Germinal center (tissue), 1 donor: ENCODE data around the gene PDIA2.
A peak's percentile ranks its signal among the peaks of the same experiment; 100 is the strongest.
"Not testable (repeated sequence)": the region's sequence is repeated elsewhere in the genome, so short reads cannot be mapped to it uniquely, and the experiment has no call there.

Experiments
- DNase-seq: peaks from one replicate; pipeline ENCODE4 v3.0.0; 2012; ENCODE audit warnings: mixed read lengths, low spot score

Gene PDIA2

DNA sequence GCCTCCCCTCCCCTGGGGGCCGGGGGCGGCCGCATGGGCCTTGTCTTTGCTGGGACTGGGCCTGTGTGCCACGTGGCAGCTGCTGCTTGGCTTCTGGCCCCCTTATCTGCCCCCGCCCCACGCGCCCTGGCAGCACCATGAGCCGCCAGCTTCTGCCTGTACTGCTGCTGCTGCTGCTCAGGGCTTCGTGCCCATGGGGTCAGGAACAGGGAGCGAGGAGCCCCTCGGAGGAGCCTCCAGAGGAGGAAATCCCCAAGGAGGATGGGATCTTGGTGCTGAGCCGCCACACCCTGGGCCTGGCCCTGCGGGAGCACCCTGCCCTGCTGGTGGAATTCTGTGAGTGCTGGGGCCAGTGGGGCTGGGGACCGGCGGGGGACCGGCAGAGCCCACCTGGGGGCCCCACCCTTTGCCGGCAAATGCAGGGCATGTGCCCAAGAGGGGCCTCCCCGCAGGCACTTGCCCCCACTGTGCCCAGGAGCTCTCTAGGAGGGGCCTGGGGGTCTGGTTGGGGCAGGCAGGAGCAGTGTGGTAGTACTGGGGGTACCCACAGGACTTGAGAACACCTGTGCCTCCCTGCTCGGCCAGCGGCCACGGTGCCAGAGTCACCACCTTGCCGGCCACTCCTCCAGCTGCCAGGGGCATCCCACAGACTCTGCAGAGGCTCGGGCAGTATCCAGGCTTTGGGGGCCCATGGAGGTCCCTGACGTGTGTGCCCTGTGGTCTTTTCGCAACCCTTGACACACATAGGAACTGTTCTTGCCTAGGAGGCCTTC is at the start of gene PDIA2:
PDIA2 (plus strand) TSS at position 132 of the 773 bp plus-strand sequence; CDS start at position 138, 6 bp downstream.
- no peak for DNase-seq

DNA sequence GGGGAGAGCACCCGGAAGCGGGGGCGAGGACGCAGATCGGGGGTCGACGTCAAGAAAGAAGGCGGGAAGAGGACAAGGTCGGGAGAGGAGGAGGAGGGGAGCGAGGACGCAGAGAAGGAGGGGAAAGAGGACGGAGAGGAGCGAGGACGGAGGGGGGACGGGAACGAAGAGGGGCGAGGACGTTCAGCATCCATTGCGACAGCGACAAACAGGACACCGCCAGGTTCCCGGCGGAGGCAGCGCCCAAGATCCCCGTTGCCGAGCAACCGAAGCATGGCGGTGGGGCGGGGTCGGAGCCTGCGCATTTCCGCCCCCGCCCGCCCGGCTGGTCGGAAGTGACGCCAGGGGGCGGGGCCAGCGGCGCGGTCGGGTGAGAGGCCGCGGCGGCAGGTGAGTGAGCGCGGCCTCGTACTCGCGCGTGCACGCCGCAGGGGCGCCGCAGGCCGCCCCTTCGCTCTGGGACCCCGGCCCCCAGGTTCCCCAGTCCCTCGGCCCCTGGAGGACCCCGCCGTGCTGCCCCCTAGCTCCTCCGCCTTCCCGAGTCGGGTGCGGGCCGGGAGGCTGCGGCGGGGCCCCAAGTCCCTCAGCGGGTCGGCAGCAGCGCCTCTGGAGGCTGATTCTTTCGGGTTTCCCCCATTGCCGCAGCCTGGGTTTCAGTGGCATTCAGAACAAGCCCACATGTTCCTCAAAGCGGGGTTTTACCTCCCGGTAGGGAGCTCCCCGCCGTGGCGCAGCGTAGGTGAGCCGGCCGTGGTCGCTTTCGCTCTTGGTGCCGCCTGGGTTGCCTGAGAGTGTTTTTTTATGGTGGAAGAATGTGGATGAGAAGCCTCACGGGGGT is 48.3 kb upstream of the PDIA2 start, which contains the start of gene FAM234A:
FAM234A (plus strand) TSS at position 354 of the 838 bp plus-strand sequence. CDS start 19,593 bp downstream, outside the sequence.
- peak; percentile 96 for DNase-seq

GRCh38 chr16:239948-240277 is 43.1 kb upstream of the PDIA2 start:
- no peak for DNase-seq

DNA sequence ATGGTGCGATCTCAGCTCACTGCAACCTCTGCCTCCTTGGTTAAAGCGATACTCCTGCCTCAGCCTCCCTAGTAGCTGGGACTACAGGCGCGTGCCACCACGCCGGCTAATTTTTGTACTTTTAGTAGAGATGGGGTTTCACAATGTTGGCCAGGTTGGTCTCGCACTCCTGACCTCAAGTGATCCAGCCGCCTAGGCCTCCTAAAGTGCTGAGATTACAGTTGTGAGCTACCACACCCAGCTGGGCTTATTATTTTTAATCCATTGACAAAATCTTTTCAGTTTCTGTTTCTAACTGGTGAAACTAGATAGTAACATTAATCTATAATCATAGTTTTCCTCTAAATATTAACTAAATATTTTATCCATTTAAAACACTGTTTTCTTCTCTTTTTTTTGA is 42.4 kb upstream of the PDIA2 start:
- no peak for DNase-seq

- DNase-seq: no peak
These were observed 40.7 kb upstream of the PDIA2 start for GRCh38 chr16:242281-242680.

DNA sequence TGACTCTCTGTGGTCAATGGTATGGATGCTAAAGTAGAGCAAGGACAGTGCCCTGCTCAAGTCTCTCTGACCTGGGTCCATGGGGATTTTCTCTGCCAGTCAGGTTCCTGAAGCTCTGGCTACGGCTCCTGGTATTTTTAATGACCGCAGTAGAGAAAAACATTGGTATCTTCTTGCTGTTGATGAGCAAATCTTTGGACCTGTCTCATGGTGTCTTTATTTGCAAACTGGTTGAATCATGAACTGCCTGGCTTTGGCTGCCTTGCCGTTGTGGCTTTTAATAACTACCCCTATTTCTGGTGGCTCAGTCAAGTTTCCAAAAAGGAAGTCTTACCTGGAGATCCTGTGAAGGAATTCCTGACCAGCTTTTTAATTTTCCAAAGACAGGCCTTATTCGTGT is 39.6 kb upstream of the PDIA2 start:
- DNase-seq: no peak

GRCh38 chr16:245105-245504 is 37.9 kb upstream of the PDIA2 start:
- DNase-seq: no peak

DNA sequence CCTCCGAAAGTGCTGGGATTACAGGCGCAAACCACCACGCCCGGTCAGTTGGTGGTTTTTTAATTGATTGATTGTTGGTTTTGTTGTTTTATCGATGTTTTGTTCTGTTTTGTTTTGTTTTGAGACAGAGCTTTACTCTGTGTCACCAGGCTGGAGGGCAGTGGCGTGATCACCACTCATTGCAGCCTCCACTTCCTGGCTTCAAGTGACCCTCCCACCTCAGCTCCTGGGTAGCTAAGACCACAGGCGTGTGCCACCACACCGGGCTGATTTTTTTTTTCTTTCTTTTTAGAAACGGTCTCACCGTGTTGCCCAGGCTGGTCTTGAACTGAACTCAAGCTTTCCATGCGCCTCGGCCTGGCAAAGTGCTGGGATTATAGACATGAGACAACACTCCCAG is 35.9 kb upstream of the PDIA2 start:
- no peak for DNase-seq

DNA sequence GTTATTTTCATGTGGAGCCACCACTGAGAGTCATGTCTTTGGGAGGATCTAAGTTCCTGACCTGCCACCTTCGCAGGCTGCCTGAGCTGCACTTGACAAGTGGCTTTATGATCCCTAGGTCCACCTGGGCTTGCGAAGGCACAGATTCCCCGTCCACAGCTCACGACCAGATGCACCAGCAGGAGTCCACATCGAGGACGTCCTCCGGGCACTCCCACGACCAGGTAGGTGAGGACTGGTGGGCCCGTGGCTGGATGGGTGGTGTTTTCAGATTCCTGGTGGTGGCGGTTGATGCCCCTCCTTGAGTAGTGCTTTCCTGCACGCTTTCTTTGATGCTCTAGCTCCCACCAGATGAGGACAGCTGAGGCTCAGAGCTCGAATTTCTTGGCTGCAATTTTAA is 33.5 kb upstream of the PDIA2 start:
- DNase-seq: no peak

- peak; percentile 18 for DNase-seq
These were observed 30.3 kb upstream of the PDIA2 start for GRCh38 chr16:252366-253337.

- no peak for DNase-seq
These were observed 29.1 kb upstream of the PDIA2 start for GRCh38 chr16:253833-254232.

- no peak for DNase-seq
These were observed 28.5 kb upstream of the PDIA2 start for GRCh38 chr16:254461-254860.

DNA sequence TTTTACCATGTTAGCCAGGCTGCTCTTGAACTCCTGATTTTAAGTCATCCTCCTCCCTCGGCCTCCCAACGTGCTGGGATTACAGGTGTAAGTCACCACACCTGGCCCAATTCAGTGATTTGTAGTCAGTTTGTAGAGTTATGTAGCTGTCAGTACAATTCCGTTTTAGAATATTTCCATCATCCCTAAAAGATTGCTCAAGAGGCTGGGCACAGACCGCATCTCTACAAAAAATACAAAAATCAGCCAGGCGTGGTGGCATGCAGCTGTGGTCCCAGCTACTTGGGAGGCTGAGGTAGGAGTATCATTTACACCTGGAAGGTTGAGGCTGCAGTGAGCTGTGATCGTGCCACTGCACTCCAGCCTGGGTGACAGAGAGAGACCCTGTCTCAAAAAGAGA is 27.8 kb upstream of the PDIA2 start:
- no peak for DNase-seq

- not testable (repeated sequence) for DNase-seq
These were observed 24.9 kb upstream of the PDIA2 start for GRCh38 chr16:258091-258490.

GRCh38 chr16:259226-259625 is 23.7 kb upstream of the PDIA2 start:
- no peak for DNase-seq

GRCh38 chr16:259814-260253 is 23.1 kb upstream of the PDIA2 start:
- DNase-seq: no peak

GRCh38 chr16:260326-260725 is 22.6 kb upstream of the PDIA2 start:
- DNase-seq: no peak

DNA sequence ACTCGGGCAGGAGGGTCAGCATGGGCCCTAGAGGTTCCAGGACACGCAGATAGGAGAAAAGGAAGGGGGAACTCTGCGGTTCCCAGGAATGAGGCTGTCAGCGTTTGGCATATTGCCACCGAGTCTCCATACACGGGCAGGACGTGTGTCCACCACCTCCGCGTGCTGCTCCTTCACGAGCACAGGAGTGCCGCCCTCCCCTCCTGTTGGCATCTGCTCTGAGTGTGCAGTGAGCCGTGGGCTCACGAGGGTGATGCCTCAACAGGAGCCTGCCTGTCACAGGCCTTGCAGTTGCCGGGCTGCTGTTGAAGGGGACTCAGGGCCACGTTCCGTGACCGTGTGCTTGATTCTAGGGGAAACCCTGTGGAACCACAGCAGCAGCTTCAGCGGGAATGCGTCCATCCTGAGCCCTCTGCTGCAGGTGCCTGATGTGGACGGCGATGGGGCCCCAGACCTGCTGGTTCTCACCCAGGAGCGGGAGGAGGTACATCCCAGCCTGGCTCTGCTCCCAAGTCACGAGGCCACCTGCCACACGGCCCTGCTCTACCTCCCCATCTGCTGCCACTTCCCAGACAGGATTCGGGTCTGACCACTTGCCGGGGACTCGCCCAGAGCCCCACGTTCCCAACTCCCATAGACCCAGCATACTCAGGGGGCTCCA is 21.8 kb upstream of the PDIA2 start:
- DNase-seq: no peak

GRCh38 chr16:262121-262745 is 20.7 kb upstream of the PDIA2 start:
- no peak for DNase-seq

GRCh38 chr16:263182-263774 is 19.7 kb upstream of the PDIA2 start:
- no peak for DNase-seq

- no peak for DNase-seq
These were observed 19.0 kb upstream of the PDIA2 start for GRCh38 chr16:263944-264343.
